Measurements from ENCODE around the gene CYGB. TPM values are rescaled to one million over a fixed set of nuclear protein-coding genes. Genes with fewer than 3 reads are reported as not detected.

The CYGB gene
- total and polyA plus RNA-seq, 12 donors = 6.3 to 38.3 (median 14.3) TPM

DNA sequence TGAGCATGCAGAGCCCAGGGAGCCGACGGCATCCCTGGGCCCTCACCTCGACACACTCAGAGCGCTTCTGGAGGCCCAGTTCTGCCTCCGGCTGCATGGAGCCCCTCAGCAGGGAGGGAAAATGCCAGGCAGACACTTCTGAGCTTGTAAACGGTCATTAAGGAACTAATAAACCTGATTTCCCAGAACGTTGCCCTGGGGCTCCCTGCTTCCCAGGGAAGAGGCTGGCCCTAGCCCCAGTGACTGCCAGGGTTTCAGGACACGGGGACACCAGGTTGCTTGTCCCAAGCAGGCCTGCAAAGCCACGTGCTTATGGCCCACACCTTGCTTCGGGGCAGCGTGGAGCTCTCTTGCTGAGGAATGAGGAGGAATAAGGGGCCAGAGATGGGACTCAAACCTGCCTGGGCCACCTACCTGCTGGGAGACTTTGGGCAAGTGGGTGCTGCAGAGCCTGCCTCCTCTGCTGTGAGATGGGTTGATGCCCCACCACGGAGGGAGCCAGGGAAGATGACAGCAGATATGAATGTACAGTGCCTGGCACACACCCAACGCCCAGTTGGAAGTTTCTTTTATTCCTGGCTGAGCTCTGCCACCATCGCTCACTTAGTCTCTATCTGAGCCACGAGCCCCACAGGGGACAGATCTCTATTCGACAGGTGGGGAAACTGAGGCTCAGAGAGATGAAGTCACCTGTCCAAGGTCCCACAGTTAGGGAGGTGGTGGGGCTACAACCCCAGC lies 41.7 kb downstream of the CYGB start:
- peak overlapping the region in 2 of 5 donors; percentile 48 to 95 for H3K27ac ChIP-seq
- no peak for TF ChIP-seq POLR2A (IDR thresholded peaks at IDR 0.05)
- TF ChIP-seq, protein P1, sequence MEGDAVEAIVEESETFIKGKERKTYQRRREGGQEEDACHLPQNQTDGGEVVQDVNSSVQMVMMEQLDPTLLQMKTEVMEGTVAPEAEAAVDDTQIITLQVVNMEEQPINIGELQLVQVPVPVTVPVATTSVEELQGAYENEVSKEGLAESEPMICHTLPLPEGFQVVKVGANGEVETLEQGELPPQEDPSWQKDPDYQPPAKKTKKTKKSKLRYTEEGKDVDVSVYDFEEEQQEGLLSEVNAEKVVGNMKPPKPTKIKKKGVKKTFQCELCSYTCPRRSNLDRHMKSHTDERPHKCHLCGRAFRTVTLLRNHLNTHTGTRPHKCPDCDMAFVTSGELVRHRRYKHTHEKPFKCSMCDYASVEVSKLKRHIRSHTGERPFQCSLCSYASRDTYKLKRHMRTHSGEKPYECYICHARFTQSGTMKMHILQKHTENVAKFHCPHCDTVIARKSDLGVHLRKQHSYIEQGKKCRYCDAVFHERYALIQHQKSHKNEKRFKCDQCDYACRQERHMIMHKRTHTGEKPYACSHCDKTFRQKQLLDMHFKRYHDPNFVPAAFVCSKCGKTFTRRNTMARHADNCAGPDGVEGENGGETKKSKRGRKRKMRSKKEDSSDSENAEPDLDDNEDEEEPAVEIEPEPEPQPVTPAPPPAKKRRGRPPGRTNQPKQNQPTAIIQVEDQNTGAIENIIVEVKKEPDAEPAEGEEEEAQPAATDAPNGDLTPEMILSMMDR (IDR thresholded peaks at IDR 0.05) = no peak
- DNase-seq = no peak
- H3K4me3 ChIP-seq = no peak overlapping the region
- no peaks in the 10 kb centered on the region for H3K27me3 ChIP-seq
- no peaks in the 10 kb centered on the region for H3K36me3 ChIP-seq (replicated peaks in 1 of 2)
- intact Hi-C loops (cut with DNase I) = no loop called here
- 72 to 84% (median 80%) methylated on average over 10 to 16 of the region's 16 CpGs for WGBS, 4 donors
- H3K4me1 ChIP-seq (replicated peaks in 1 of 2) = peaks cover 8 to 52% of the 10 kb centered on the region in 2 donors
- no peaks in the 10 kb centered on the region for H3K9me3 ChIP-seq (replicated peaks in 1 of 3)

DNA sequence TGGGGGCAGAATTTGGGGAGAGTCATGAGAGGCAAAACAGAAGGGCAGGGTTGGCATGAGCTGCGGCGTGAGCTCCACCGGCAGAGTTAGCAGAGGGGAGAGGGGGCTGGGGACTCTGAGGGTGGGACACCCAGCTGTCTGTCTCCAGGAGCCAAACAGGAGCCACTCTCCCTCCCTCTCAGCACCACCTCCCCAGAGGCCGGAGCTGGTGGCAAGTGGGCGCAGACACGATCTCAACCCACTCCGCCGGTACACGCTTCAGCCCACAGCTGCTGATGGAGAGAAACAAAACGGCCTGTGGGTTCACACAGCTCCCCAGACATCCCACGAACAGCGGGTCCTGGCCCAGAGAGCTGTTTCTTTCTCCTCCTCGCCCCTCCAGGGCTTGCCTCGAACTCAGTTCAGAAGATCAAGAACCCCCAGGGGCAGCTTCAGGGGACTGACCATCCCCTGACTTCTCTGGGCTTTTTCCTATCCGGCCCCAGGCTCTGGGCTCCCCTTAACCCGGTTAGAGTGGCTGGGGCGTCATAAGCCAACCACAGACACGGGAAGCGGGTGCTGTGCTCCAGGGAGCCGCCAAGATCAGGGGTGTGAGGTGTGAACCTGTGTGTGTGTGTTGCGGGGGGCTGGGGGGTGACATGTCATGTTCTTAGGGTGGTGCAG lies 43.9 kb downstream of the CYGB start:
- H3K27me3 ChIP-seq = no peaks in the 10 kb centered on the region
- TF ChIP-seq, protein P1 (IDR thresholded peaks at IDR 0.05) = no peak
- no peak for TF ChIP-seq POLR2A (IDR thresholded peaks at IDR 0.05)
- peak overlapping the region; percentile 59 to 95 (median 67) for H3K27ac ChIP-seq
- no peak overlapping the region for H3K4me3 ChIP-seq
- H3K9me3 ChIP-seq (replicated peaks in 1 of 3) = no peaks in the 10 kb centered on the region
- intact Hi-C loops (cut with DNase I) = no loop called here
- H3K4me1 ChIP-seq (replicated peaks in 1 of 2) = peaks cover 4 to 39% of the 10 kb centered on the region in 2 donors
- WGBS, 4 donors = 73 to 82% (median 76%) methylated on average over 18 to 21 of the region's 21 CpGs
- H3K36me3 ChIP-seq (replicated peaks in 1 of 2) = no peaks in the 10 kb centered on the region
- DNase-seq = no peak

- DNase-seq = peak; percentile 51 to 85 (median 71)
- peak overlapping the region in 1 of 4 donors; percentile 18 for H3K4me3 ChIP-seq
- WGBS, 4 donors = 35 to 44% (median 37%) methylated on average over 9 to 15 of the region's 15 CpGs
Observed at GRCh38 chr17:76492989-76493501, 44.5 kb downstream of the CYGB start.

More at GRCh38 chr17:76492989-76493501, 44.5 kb downstream of the CYGB start:
- TF ChIP-seq, protein P1 (IDR thresholded peaks at IDR 0.05) = no peak
- peak in 1 of 2 donors; percentile 25 for TF ChIP-seq POLR2A (IDR thresholded peaks at IDR 0.05)
- H3K9me3 ChIP-seq (replicated peaks in 1 of 3) = no peaks in the 10 kb centered on the region
- H3K36me3 ChIP-seq (replicated peaks in 1 of 2) = no peaks in the 10 kb centered on the region
- H3K4me1 ChIP-seq (replicated peaks in 1 of 2) = peaks cover 0 to 34% of the 10 kb centered on the region in 2 donors
- H3K27me3 ChIP-seq = no peaks in the 10 kb centered on the region
- intact Hi-C loops (cut with DNase I) = no loop called here
- peak overlapping the region; percentile 59 to 95 (median 67) for H3K27ac ChIP-seq

All from adrenal gland (tissue), 12 donors.